Osteoblast (primary cell): ENCODE results near the gene CNOT10. TPM values are rescaled to one million over a fixed set of nuclear protein-coding genes. Genes with fewer than 3 reads are reported as not detected.
A peak's percentile ranks its signal among the peaks of the same experiment; 100 is the strongest.
"Not testable (repeated sequence)": the region's sequence is repeated elsewhere in the genome, so short reads cannot be mapped to it uniquely, and the experiment has no call there.

ENCODE experiments used
- DNase-seq: peaks from one replicate; pipeline ENCODE4 v3.0.0; 2011; ENCODE audit warnings: low spot score, mixed read lengths; ENCODE audit not compliant: insufficient read length; ENCODE audit errors: missing footprints
- H2AFZ ChIP-seq: 2 replicates; pipeline ENCODE4 v1.6.0; 2011; ENCODE audit warnings: mild to moderate bottlenecking, low read length
- H3K27ac ChIP-seq: 2 replicates; pipeline ENCODE4 v1.5.1; 2011; ENCODE audit warnings: mild to moderate bottlenecking, low read depth, low read length, moderate library complexity
- H3K27me3 ChIP-seq: 2 replicates; pipeline ENCODE4 v1.6.0; 2012; ENCODE audit warnings: mild to moderate bottlenecking, control low read depth, inconsistent platforms, low read length, moderate library complexity; ENCODE audit not compliant: insufficient read depth
- H3K36me3 ChIP-seq: 2 replicates; pipeline ENCODE4 v1.5.1; 2011; ENCODE audit warnings: mild to moderate bottlenecking, low read length, control low read depth, moderate library complexity; ENCODE audit not compliant: insufficient read depth
- H3K4me1 ChIP-seq: 2 replicates; pipeline ENCODE4 v1.5.1; 2011; ENCODE audit warnings: mild to moderate bottlenecking, low read length, control low read depth, moderate library complexity; ENCODE audit not compliant: insufficient read depth
- H3K4me2 ChIP-seq: 2 replicates; pipeline ENCODE4 v1.6.0; 2011; ENCODE audit warnings: mild to moderate bottlenecking, low read length; ENCODE audit not compliant: insufficient read depth
- H3K4me3 ChIP-seq: fragments of 200-600 bp; sonication (generic); 3 replicates; pipeline ENCODE4 v1.5.1; 2012; ENCODE audit warnings: mild to moderate bottlenecking, low read length, inconsistent platforms; ENCODE audit not compliant: insufficient read depth
- H3K79me2 ChIP-seq: 2 replicates; pipeline ENCODE4 v1.6.0; 2012; ENCODE audit warnings: mild to moderate bottlenecking, low read length, control low read depth, inconsistent platforms; ENCODE audit not compliant: insufficient read depth
- H3K9me3 ChIP-seq: 2 replicates; pipeline ENCODE4 v1.5.1; 2011; ENCODE audit warnings: low read depth, low read length, control low read depth
- H4K20me1 ChIP-seq: 2 replicates; pipeline ENCODE4 v1.6.0; 2012; ENCODE audit warnings: mild to moderate bottlenecking, low read length, control low read depth; ENCODE audit not compliant: insufficient read depth
- CTCF ChIP-seq: IDR thresholded peaks from 2 replicates; pipeline ENCODE4 v1.5.1; 2011; ENCODE audit warnings: mild to moderate bottlenecking, low read depth, low read length, moderate library complexity; ENCODE audit errors: extremely low read depth
- total RNA-seq: library from RNA; depleted of rRNA; stranded (reverse); fragments of >200 nt; gene quantifications from 2 replicates; pipeline ENCODE4 v1.2.3, GENCODE V29; 2012

CNOT10 gene
- total RNA-seq, 1 donor: 36.9 TPM

GRCh38 chr3:32733631-32734229, 48.7 kb downstream of the CNOT10 start:
- Histone ChIP-seq H3K27me3 (no peaks in the 10 kb centered on the region), H4K20me1 (no peaks in the 10 kb centered on the region)
- peak; percentile 70 for DNase-seq

GRCh38 chr3:32734756-32735155, 49.8 kb downstream of the CNOT10 start:
- Histone ChIP-seq H3K79me2 (no peaks in the 10 kb centered on the region), H4K20me1 (no peaks in the 10 kb centered on the region), H3K27ac (no peak overlapping the region), H3K27me3 (no peaks in the 10 kb centered on the region), H3K36me3 (peaks cover 7% of the 10 kb centered on the region), H3K4me1 (no peaks in the 10 kb centered on the region), H3K4me2 (no peak overlapping the region), H3K4me3 (no peak overlapping the region), H3K9me3 (no peaks in the 10 kb centered on the region), H2AFZ (no peak overlapping the region)
- no peak for TF ChIP-seq CTCF
- DNase-seq: no peak

More at GRCh38 chr3:32733631-32734229, 48.7 kb downstream of the CNOT10 start:
- no peaks in the 10 kb centered on the region for H3K4me1 ChIP-seq
- TF ChIP-seq CTCF: peak; percentile 68
- H3K4me2 ChIP-seq: no peak overlapping the region
- no peaks in the 10 kb centered on the region for H3K9me3 ChIP-seq
- H2AFZ ChIP-seq: no peak overlapping the region
- H3K27ac ChIP-seq: no peak overlapping the region
- peaks cover 7% of the 10 kb centered on the region for H3K36me3 ChIP-seq
- no peaks in the 10 kb centered on the region for H3K79me2 ChIP-seq
- no peak overlapping the region for H3K4me3 ChIP-seq

GRCh38 chr3:32743470-32743869, 58.5 kb downstream of the CNOT10 start:
- H2AFZ ChIP-seq, H3K4me2 ChIP-seq, H3K4me3 ChIP-seq, H3K9me3 ChIP-seq, H4K20me1 ChIP-seq, DNase-seq, H3K4me1 ChIP-seq, H3K27ac ChIP-seq, H3K79me2 ChIP-seq, H3K27me3 ChIP-seq, H3K36me3 ChIP-seq: not testable (repeated sequence)

- no peak overlapping the region for H3K4me3 ChIP-seq
- H3K36me3 ChIP-seq: peaks cover 3% of the 10 kb centered on the region
- H3K9me3 ChIP-seq: no peaks in the 10 kb centered on the region
- H3K79me2 ChIP-seq: no peaks in the 10 kb centered on the region
- H4K20me1 ChIP-seq: no peaks in the 10 kb centered on the region
- no peak overlapping the region for H3K4me2 ChIP-seq
- H2AFZ ChIP-seq: no peak overlapping the region
- no peak for TF ChIP-seq CTCF
- no peak for DNase-seq
- no peaks in the 10 kb centered on the region for H3K27me3 ChIP-seq
- H3K27ac ChIP-seq: no peak overlapping the region
- H3K4me1 ChIP-seq: no peaks in the 10 kb centered on the region
Observed at GRCh38 chr3:32743934-32744333, 58.9 kb downstream of the CNOT10 start.
